Measurements from ENCODE around the gene UHRF2.
"Not testable (repeated sequence)": the region's sequence is repeated elsewhere in the genome, so short reads cannot be mapped to it uniquely, and the experiment has no call there.

The UHRF2 gene

GRCh38 chr9:6412487-6413364 is at the start of gene UHRF2:
Gene UHRF2 (plus strand): TSS chr9:6413199. CDS start chr9:6413491, 292 bp downstream.
- DNase-seq (ENCODE audit: low read depth, low spot score) = peak; percentile 83

GRCh38 chr9:6367128-6367890 is 45.7 kb upstream of the UHRF2 start:
- DNase-seq (ENCODE audit: low read depth, low spot score) = no peak

- DNase-seq (ENCODE audit: low read depth, low spot score) = no peak
Measured at GRCh38 chr9:6368831-6369230, 44.2 kb upstream of the UHRF2 start.

- DNase-seq (ENCODE audit: low read depth, low spot score) = not testable (repeated sequence)
Measured at GRCh38 chr9:6381477-6382012, 31.5 kb upstream of the UHRF2 start.

- no peak for DNase-seq (ENCODE audit: low read depth, low spot score)
Measured at GRCh38 chr9:6382681-6383080, 30.3 kb upstream of the UHRF2 start.

- DNase-seq (ENCODE audit: low read depth, low spot score) = no peak
Measured at GRCh38 chr9:6383551-6384225, 29.3 kb upstream of the UHRF2 start.

GRCh38 chr9:6384732-6385131 is 28.3 kb upstream of the UHRF2 start:
- no peak for DNase-seq (ENCODE audit: low read depth, low spot score)

- no peak for DNase-seq (ENCODE audit: low read depth, low spot score)
Measured at GRCh38 chr9:6399071-6399470, 13.9 kb upstream of the UHRF2 start.

GRCh38 chr9:6405371-6405770 is 7.6 kb upstream of the UHRF2 start:
- no peak for DNase-seq (ENCODE audit: low read depth, low spot score)

GRCh38 chr9:6407778-6408177 is 5.2 kb upstream of the UHRF2 start:
- DNase-seq (ENCODE audit: low read depth, low spot score) = no peak

- DNase-seq (ENCODE audit: low read depth, low spot score) = no peak
Measured at GRCh38 chr9:6408320-6408719, 4.7 kb upstream of the UHRF2 start.

- DNase-seq (ENCODE audit: low read depth, low spot score) = no peak
Measured at GRCh38 chr9:6409811-6410210, 3.2 kb upstream of the UHRF2 start.

GRCh38 chr9:6410633-6411032 is 2.4 kb upstream of the UHRF2 start:
- no peak for DNase-seq (ENCODE audit: low read depth, low spot score)

GRCh38 chr9:6413365-6414246 is 607 bp downstream of the UHRF2 start:
- no peak for DNase-seq (ENCODE audit: low read depth, low spot score)

- DNase-seq (ENCODE audit: low read depth, low spot score) = no peak
Measured at GRCh38 chr9:6414247-6414641, 1.2 kb downstream of the UHRF2 start.

GRCh38 chr9:6415266-6415665 is 2.3 kb downstream of the UHRF2 start:
- DNase-seq (ENCODE audit: low read depth, low spot score) = no peak

- no peak for DNase-seq (ENCODE audit: low read depth, low spot score)
Measured at GRCh38 chr9:6417186-6417585, 4.2 kb downstream of the UHRF2 start.

GRCh38 chr9:6418764-6419163 is 5.8 kb downstream of the UHRF2 start:
- DNase-seq (ENCODE audit: low read depth, low spot score) = no peak

GRCh38 chr9:6424940-6425339 is 11.9 kb downstream of the UHRF2 start:
- DNase-seq (ENCODE audit: low read depth, low spot score) = no peak

GRCh38 chr9:6426117-6426516 is 13.1 kb downstream of the UHRF2 start:
- DNase-seq (ENCODE audit: low read depth, low spot score) = no peak
